ENCODE data around the gene SELP.
A peak's percentile ranks its signal among the peaks of the same experiment; 100 is the strongest.

Gene SELP

DNA sequence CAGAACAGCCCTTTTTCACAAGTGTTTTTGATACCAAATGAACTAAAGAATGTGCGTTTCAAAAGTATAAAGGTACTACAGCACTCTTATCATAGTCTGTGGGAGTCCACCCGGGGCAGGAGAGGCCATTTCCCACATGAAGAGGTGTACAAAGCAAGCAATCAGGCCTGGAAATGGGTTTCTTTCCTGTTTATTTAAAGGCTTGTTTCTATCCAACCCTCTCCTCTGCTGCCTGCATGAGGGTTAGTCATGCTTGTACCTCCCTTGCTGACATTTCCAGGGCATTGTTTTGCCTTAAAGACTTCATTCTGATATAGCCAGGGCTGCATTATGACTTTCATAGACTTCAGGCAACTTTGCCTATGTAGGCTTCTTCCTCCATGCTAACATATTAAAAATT is 11.6 kb downstream of the SELP start:
- DNase-seq: no peak

DNA sequence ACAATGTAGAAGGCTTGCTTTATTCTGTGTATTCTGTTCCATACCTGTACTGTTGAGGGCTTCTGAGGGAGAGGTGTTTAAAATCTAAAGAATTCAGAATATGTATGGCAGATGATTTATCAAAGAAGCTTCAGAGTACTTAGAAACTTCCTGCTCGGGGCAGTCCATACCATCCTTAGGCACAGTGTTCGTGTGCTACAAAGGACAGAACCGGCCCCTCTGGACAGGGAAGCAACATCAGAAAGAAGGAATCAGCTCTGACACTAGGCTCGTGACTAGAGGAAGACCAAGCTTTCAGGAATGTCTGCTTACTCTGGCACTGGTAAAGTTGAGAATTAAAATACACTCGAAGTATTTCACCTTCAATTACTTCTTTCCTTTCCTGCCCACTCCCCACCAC is 14.1 kb downstream of the SELP start:
- DNase-seq: no peak

DNA sequence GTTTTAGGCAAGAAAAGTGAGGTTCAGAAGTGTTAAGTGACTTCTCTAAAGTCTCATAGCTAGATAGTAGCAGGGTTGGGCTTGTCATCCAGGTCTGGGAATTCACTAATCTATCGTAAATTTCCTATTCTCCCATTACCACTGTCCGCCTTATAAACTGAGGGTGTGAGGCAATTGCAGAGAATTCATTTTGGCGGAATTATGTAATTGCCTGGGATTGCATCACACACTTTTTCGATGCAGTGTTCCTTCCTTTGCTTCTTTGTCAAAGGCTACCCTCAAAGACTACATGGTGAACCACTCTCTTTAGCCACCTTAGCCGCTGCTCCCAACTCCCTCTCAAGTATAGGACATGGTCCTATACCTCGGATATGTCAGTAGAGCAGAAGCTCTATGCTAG is 19.1 kb downstream of the SELP start:
- DNase-seq: no peak

DNA sequence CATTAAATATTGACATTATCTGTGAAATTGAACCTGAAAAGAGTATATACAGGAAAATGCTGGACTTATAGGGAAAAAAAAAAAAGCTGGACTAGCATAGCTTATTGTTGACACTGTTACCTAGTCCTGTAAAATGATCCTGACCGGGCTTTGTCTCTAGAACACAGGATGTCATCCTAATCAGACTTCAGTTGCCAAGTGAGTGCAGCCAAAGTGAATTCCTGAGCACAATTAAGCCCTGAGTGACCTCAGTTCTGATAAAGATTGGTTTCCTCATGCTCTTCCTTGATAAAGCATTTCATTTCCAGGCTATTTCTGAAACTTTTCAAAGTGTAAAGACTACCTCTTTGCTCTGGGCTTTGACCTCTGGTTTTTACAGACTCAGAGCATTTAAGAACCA is 19.8 kb downstream of the SELP start:
- DNase-seq: no peak

DNA sequence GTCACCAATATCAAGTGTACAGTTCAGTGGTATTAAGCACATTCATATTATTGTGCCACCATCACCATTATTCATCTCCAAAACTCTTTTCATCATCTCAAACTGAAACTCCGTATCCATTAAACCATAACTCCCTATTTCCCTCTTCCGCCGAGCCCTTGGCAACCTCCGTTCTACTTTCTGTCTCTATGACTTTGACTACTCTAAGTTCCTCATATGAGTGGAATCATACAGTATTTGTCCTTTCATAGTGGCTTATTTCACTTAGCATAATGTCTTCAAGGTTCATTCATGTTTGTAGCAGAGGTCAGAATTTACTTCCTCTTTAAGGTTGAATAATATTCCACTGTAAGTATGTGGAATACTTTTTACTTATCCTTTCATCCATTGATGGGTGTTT is 21.7 kb downstream of the SELP start:
- no peak for DNase-seq

DNA sequence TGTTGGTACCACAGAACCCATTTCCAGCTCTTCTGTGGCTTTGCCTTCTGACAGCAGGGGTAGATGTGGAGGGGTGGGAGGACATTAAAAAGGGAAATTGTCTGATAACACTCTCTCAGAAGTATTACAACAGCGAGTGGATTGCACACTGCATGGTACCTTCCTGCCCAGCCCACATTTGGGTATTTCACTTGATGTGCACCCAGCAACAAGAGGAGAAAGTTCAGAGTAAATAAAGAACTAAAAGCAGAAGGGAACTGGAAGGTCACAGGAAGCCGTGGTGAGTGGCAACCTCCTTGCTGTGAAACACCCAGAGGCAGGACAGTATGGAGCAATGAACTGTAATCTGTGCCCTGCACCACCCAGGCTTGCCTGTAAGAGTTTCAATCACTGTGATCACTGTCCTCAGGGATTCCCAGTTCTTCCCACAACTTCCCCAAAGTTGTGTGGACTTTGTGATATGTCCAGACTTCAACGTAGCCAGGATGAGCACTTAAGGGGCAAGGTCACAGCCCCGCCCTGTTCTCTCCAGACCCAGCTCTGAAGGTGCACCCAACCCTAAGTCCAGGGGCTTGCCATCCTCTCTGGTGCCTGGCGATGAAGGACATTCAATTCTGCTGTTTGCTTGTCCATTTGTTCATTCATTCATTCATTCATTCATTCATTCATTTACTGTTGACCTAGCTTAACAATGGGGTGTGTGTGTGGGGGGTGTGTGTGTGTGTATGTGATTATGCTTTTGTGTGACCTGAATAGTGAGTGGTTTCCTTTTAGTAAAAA is 25.0 kb downstream of the SELP start:
- DNase-seq: no peak

DNA sequence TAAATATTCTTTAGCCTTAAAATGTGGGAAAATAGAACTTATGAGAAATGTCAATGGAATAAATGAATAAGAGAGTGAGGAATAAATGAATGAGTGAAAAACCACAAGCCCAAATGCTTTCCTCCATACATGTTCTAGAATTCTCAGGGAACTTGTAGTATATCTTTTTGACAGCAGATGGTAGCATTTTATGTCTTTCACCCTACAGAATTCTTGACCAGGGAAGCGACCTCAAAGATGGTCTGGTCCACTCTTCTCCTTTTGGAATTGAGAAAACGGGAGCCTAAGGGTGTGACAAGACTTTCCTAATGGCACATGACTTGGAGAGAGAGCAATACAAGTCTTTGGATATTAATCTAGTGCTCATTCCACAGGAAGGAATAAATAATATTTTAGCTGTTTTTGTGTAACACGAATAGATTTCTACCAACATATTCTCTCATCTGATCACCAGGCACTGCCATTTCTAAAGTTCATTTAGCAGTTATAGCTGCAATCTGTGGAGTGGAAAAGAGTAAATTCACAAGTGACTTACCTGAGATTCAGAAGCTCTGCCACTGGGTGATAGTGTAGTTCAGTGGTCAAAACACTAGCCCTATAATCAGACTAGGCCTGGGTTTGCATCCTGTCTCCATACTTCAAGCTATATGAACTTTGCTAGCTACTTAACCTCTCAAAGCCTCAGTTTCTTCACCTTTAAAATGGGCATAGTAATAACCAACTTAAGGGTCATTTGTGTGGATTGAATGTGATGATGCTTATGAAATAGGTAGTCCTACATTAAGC is 28.6 kb downstream of the SELP start:
- DNase-seq: peak; percentile 30

DNA sequence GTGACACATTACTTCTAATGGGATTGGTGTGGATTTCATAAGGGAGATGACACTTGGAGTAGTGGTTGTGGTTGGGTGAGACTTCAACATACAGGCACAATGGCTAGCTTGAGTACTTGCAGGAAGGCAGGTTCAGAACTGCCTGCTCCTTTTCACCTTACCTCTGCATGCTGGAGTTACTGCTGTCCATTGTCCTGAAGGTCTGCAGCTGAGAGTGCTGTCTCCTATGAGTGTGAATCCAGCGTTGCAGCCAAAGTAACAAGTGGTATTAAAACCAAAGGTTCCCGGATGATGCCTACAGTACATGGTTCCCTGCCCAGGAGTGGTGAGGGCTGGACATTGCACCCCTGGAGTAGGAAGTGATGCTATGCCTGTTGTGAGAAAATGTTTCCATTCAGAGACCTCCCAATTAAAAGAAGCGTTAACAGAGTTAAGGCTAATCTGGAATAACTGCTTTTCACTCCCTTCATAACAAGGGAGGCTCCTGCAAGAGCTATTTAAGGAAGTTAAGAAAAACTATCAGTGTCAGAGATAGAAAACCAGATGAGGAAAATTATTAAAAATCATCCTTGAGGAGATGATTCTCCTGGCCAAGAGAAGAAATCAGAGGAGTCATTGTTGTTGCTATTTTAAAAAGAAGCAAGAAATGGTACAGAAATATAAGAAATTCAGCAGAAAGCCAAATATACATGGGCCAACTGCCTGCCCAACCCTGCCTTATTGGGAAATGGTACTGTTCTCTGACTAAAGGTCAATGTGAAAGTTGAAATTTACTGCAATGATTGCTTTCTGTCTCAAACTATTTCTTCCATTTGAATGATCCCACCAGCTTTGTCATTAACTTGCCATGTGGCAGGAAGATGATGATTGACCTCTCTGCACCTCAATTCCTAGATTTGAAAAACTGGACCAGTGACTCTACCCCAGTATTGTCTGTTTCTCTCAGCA is 33.9 kb downstream of the SELP start:
- DNase-seq: peak; percentile 26

DNA sequence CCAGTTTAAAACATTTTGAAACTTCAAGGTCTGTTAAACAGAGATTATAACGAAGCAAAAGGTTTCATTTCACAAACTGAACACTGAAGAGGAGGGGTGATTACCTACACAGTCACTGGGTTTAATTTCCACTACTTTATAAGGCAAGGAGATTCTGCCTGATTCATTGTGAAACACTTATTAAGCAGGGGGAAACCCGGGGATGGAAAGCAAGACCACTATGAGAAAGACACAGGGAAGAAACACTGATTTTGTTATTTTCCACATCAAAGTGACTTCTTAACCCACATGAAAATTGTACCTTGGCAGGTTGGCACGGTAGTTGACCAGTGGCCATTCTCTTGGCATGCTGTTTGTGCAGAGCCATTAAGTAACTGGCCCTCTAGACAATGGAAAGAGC is 35.5 kb downstream of the SELP start:
- no peak for DNase-seq

DNA sequence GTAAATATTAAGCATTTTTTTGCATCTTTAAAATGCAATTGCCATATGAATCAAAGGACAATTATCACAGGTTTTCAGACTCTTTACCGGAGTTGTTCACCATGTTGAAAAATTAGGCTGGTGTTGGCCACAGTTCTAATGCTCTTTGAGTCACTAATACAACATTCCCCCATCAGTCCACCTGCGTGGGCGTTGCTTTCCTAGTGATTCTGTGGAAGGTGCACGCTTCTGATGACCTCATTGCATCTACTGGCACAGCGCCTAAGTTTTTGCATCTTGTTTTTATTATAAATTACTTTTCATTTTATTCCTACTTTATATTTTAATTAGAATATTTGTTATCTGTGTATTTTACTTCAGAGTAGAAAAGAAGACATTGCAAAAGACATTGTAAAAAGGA is 39.0 kb downstream of the SELP start:
- no peak for DNase-seq

DNA sequence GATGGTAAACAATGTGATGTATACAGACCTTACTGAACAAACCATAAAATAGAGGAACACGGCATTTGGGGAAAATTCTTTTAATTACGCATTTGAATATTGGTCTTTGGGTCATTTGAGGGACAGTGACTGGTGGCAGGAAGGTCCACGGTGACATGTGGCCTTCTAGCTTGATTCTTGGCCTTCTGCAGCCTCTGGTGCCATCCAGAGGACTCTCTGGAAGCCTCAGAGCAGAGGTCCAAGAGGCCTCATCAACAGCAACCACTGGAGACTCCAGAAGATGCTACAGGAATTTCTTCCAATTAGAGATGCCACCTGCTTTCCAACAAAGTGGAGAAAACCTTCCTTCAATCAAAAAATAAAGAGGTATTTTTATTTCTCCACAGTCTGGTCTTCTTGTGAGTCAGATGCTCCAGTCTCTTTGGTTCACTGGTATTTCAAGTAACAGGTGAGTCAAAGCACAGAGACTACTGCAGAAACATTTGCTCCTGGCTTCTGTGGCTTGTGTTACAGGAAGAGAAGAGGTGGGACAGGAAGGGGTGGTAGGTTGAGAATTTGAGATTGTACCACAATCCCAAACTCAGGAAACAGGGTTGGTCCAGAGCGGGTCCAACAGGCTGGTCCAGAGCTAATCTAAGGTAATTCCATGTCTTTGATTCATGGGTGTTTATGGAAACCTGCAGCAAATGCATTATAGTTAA is 41.0 kb downstream of the SELP start:
- DNase-seq: no peak

DNA sequence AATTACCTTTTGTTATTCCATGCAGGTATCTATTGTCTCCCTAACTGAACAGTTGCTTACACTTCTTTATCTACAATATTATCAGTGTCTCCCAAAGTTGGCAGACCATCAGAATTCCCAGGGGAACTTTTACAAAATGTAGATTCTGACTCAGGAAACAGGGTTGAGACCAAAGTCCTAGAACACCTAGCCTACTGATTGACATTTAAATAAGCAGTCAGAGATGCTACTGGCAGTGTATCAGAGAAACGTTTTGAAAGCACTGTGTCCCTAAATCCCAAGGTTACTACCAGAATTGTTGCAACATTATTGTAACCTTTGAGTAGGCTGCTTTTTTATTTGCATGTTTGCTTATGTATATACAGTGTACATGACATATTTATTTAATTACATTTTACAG is 41.8 kb downstream of the SELP start:
- DNase-seq: no peak

DNA sequence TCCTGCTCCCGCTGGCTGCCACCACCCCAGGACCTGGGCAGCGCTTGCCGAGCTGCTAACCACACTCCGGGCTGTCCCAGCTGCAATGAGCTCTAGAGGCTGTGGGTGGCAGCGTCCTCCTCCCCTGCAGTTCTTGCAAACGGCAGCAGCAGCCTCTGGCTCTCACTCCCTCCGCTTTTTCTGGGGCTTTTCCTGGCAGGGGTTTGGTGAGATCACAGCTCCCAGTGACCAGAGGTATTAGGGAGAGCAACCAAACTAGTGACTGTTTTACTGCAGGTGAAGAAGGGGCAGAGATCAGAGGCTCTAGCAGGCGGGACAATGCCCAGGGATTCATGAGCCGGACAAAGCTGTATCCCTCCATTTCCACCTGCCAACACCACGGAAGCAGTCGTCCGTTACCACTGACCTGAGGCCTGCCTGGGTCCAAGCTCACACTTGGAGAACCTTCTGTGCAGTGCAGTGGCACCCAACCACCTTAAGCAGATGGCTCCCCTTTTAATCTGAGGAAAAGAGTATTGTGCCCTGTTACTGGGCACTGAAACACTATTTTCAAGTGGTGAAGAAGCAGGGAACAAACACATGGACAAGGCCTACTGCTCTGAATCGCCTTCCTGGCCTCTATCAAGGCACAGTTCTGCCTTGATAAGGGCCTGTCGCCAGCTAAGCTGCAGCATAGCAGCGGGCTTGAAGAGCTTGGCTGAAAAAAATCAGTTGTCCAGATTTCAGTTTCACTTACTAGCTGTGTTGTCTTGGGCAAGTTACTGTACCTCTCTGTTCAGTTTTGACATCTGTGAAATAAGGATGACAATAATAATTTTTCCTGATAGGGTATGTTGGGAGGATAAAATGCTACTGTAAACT is 43.3 kb downstream of the SELP start, which contains the start of gene F5:
F5 (minus strand) TSS at position 87 of the 861 bp plus-strand sequence. CDS start 95 bp downstream, outside the sequence.
- DNase-seq: peak; percentile 40

DNA sequence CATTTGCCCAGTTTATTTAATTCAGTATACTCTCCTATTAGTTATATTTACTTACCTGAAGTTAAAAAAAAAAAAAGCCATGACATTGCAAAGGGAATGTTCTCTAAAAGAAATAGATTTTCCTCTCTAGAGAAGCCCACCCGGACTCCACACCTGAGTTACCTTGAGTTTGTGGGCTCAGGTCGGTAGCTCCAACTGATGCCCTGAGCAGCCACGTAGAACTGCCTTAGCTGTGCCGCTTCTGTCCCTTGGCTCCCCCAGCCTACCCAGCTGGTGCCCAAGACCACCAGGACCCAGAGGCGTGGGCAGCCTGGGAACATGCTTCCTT is 43.9 kb downstream of the SELP start:
- no peak for DNase-seq

DNA sequence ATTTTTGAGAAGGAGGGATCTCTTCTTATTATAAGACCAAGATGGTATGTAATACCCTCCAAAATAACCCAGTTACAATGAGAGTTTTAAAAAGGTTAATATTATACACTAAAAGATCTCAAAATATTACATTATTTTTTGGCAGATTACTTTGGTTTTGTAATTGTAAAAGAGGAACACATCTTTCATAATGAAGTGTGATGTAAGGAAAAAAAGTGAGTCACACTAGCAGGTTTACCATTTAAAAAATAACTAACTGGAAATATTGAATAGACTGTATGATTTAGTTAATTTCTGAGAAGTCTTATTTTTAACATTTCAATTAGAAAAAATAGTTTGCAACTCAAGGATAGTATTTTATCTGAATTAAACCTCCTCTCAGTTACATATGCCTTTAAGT is 44.7 kb downstream of the SELP start:
- DNase-seq: no peak

DNA sequence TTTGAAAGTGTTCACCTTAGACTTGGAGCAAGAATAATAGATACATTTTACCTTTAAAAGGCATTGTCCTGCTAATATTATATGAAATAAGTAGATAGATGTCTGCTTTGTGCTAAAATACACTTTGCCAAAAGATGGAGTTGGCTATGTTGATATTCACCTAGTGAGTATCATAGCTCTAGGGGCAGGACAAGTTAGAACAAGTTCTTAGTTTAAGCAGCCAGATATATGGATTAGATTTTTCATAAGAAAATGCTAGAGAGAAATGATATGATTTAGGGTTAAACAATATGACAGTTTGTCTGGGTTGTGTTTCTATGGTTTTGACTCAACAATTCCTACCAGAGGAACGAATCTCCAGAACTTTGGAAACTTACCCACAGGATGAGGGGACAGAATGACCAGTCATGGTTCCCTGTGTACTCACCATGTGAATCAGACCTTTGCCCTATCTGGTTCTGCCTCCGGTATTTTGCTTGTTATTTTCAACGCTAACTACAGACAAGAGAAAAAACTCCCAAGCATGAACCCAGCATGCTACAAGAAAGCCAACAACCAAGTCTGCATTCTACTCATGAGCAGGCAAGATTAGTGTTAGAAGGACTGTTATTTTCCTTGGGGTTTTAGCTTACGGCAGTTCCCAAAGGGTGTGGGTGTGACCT is 45.3 kb downstream of the SELP start:
- no peak for DNase-seq

DNA sequence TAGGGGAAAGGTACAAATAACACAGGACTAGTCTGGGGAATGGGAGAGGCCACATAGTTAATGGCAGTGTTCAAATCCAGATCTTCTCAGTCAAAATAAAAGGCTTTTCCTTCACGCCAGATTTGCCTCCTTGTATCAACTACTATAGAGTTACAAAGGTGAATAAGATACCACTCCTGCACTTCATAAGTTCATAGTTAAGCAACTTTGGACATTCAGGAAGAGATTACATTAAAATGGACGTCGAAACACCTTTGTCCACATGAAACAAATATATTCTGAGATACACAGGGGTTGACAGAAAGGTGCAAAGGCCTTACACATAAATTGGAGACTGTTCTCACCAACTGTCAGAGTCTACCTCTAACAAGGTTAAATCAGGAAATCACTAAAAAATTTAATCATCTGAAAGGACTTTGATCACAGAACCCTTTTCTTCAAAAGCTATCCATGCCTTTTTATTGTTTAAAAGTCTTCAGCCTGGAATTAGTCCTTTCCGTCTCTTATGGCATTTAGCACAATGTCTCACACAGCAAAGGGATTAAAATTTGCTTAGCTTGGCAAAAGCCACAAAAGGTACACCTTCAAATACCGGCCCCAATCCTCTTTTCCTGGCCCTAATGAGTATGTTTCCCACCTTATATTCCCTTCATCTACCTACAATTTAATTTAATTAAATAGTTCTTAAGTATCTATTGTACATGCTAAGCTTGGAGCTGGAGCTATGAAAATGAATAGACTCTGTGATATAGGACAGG is 51.8 kb downstream of the SELP start:
- no peak for DNase-seq

DNA sequence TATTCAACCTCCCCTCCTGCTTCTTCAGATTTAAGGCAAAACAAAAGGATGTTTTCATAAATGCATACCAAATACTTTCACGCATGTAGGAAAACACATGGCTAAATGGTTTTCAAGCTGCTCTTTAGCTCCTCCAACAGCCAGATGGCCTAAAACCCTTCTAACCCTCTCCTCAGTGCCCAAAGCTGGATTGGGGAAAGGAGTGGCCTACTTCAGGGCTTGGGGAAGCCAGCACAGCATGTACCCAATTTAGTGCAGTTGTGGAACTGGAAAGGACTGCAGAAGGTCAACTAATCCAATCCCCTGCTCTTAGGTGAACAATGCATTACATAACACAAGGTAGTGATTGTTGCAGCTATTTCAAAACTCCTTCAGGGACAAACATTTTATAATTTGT is 53.0 kb downstream of the SELP start:
- no peak for DNase-seq

DNA sequence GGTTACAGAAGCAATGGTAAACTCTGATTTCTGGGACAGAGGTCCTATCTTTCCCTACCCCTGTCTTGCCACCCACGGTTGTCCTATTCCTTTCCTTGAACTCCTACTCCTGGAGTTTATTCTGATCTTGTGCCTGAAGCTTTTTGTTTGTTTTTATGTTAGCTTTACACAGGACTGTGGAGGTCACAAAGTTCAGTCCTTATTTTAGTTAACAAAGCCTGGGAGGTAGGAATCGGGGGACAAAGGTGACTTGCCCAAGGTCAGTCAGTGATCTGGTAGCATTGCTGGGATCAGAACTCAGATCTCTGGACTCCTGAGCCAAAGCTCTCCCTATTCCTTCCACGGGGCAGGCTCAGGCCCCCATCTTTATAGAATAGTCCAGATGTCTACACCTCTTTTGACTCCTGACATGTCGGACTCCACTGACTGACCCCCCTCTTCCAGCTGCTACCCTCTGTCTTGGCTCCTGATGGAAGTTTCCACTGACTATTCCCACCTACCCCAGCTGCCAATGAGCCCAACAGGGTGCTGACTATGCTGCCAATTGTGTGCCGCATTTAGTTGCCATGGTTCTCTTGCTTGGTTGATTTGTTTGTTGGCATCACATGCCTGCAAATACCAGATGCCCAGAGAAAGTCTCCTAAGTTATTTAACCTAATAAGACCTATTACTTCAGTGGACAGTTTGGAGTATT is 53.5 kb downstream of the SELP start:
- no peak for DNase-seq

DNA sequence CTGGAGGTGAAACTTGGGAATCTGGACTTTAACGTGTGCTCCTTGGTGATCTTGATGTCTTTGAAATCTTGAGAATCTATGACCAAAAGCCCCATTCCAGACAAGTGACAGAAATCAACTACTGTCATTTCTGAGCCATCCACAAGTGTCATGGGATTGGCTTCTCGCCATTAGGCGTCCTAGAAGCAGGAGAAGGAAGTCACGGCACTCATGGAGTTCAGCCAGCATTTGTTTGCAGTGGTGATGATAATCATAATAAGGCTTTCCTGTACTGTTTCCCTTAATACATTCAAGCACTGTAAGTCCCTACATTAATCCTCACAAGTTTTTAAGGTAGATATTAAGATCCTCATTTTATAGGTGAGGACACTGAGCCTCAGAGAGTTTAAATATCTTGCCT is 55.6 kb downstream of the SELP start:
- no peak for DNase-seq
